ENCODE results near the gene ZNF318.

ZNF318 gene

GRCh38 chr6:43295456-43295855 lies 74.0 kb downstream of the ZNF318 start:
- Histone ChIP-seq H3K27me3 (ENCODE audit: control insufficient read depth in 1 of 2, insufficient read depth in 2 of 2, low read length in 2 of 2) (no peaks in the 10 kb centered on the region), H3K9me3 (ENCODE audit: control insufficient read depth in 1 of 2, low read length in 2 of 2) (no peaks in the 10 kb centered on the region), H3K36me3 (ENCODE audit: control insufficient read depth in 1 of 2, insufficient read depth in 2 of 2, low read length in 2 of 2) (no peaks in the 10 kb centered on the region), H3K4me1 (ENCODE audit: control insufficient read depth in 1 of 2, insufficient read depth in 2 of 2, low read length in 2 of 2) (peaks cover 20 to 40% of the 10 kb centered on the region in 2 donors), H3K9ac (ENCODE audit: low read depth in 1 of 2, low read length in 2 of 2) (no peak overlapping the region), H3K27ac (ENCODE audit: low read depth, low read length) (no peak overlapping the region), H3K4me3 (ENCODE audit: low read depth in 1 of 2, low read length in 2 of 2) (no peak overlapping the region)

DNA sequence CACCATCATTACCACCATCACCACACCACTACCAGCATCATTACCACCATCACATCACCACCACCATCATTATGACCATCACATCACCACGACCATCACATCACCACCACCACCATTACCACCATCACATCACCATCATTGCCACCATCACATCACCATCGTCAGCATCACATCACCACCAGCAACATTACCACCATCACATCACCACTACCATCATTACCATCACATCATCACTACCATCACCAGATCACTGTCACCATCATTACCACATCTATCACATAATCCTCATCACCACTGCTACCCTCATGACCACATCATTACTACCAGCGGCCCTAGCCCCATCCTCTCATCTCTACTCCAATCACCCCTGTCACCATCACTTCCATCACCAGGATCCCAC lies 74.9 kb downstream of the ZNF318 start:
- H3K36me3 ChIP-seq (ENCODE audit: control insufficient read depth in 1 of 2, insufficient read depth in 2 of 2, low read length in 2 of 2) = no peaks in the 10 kb centered on the region
- H3K9me3 ChIP-seq (ENCODE audit: control insufficient read depth in 1 of 2, low read length in 2 of 2) = no peaks in the 10 kb centered on the region
- H3K9ac ChIP-seq (ENCODE audit: low read depth in 1 of 2, low read length in 2 of 2) = no peak overlapping the region
- no peak overlapping the region for H3K4me3 ChIP-seq (ENCODE audit: low read depth in 1 of 2, low read length in 2 of 2)
- peaks cover 20 to 44% of the 10 kb centered on the region in 2 donors for H3K4me1 ChIP-seq (ENCODE audit: control insufficient read depth in 1 of 2, insufficient read depth in 2 of 2, low read length in 2 of 2)
- no peaks in the 10 kb centered on the region for H3K27me3 ChIP-seq (ENCODE audit: control insufficient read depth in 1 of 2, insufficient read depth in 2 of 2, low read length in 2 of 2)
- H3K27ac ChIP-seq (ENCODE audit: low read depth, low read length) = no peak overlapping the region

GRCh38 chr6:43293698-43294097 lies 75.7 kb downstream of the ZNF318 start:
- Histone ChIP-seq H3K9ac (ENCODE audit: low read depth in 1 of 2, low read length in 2 of 2) (no peak overlapping the region), H3K4me3 (ENCODE audit: low read depth in 1 of 2, low read length in 2 of 2) (no peak overlapping the region), H3K27ac (ENCODE audit: low read depth, low read length) (no peak overlapping the region), H3K4me1 (ENCODE audit: control insufficient read depth in 1 of 2, insufficient read depth in 2 of 2, low read length in 2 of 2) (peaks cover 20 to 38% of the 10 kb centered on the region in 2 donors), H3K36me3 (ENCODE audit: control insufficient read depth in 1 of 2, insufficient read depth in 2 of 2, low read length in 2 of 2) (no peaks in the 10 kb centered on the region), H3K9me3 (ENCODE audit: control insufficient read depth in 1 of 2, low read length in 2 of 2) (no peaks in the 10 kb centered on the region), H3K27me3 (ENCODE audit: control insufficient read depth in 1 of 2, insufficient read depth in 2 of 2, low read length in 2 of 2) (no peaks in the 10 kb centered on the region)

- no peaks in the 10 kb centered on the region for H3K36me3 ChIP-seq (ENCODE audit: control insufficient read depth in 1 of 2, insufficient read depth in 2 of 2, low read length in 2 of 2)
- peaks cover 18 to 36% of the 10 kb centered on the region in 2 donors for H3K4me1 ChIP-seq (ENCODE audit: control insufficient read depth in 1 of 2, insufficient read depth in 2 of 2, low read length in 2 of 2)
- no peak overlapping the region for H3K9ac ChIP-seq (ENCODE audit: low read depth in 1 of 2, low read length in 2 of 2)
- no peak overlapping the region for H3K4me3 ChIP-seq (ENCODE audit: low read depth in 1 of 2, low read length in 2 of 2)
- no peak overlapping the region for H3K27ac ChIP-seq (ENCODE audit: low read depth, low read length)
- no peaks in the 10 kb centered on the region for H3K27me3 ChIP-seq (ENCODE audit: control insufficient read depth in 1 of 2, insufficient read depth in 2 of 2, low read length in 2 of 2)
- no peaks in the 10 kb centered on the region for H3K9me3 ChIP-seq (ENCODE audit: control insufficient read depth in 1 of 2, low read length in 2 of 2)
Measured at GRCh38 chr6:43292763-43293318, 76.6 kb downstream of the ZNF318 start.

- H3K36me3 ChIP-seq (ENCODE audit: control insufficient read depth in 1 of 2, insufficient read depth in 2 of 2, low read length in 2 of 2) = no peaks in the 10 kb centered on the region
- H3K27me3 ChIP-seq (ENCODE audit: control insufficient read depth in 1 of 2, insufficient read depth in 2 of 2, low read length in 2 of 2) = no peaks in the 10 kb centered on the region
- H3K4me3 ChIP-seq (ENCODE audit: low read depth in 1 of 2, low read length in 2 of 2) = no peak overlapping the region
- no peak overlapping the region for H3K27ac ChIP-seq (ENCODE audit: low read depth, low read length)
- H3K4me1 ChIP-seq (ENCODE audit: control insufficient read depth in 1 of 2, insufficient read depth in 2 of 2, low read length in 2 of 2) = peaks cover 19 to 36% of the 10 kb centered on the region in 2 donors
- no peak overlapping the region for H3K9ac ChIP-seq (ENCODE audit: low read depth in 1 of 2, low read length in 2 of 2)
- no peaks in the 10 kb centered on the region for H3K9me3 ChIP-seq (ENCODE audit: control insufficient read depth in 1 of 2, low read length in 2 of 2)
Measured at GRCh38 chr6:43292341-43292740, 77.1 kb downstream of the ZNF318 start.

- H3K9me3 ChIP-seq (ENCODE audit: control insufficient read depth in 1 of 2, low read length in 2 of 2) = no peaks in the 10 kb centered on the region
- no peak overlapping the region for H3K4me3 ChIP-seq (ENCODE audit: low read depth in 1 of 2, low read length in 2 of 2)
- no peak overlapping the region for H3K27ac ChIP-seq (ENCODE audit: low read depth, low read length)
- no peak overlapping the region for H3K9ac ChIP-seq (ENCODE audit: low read depth in 1 of 2, low read length in 2 of 2)
- H3K4me1 ChIP-seq (ENCODE audit: control insufficient read depth in 1 of 2, insufficient read depth in 2 of 2, low read length in 2 of 2) = peaks cover 19 to 34% of the 10 kb centered on the region in 2 donors
- no peaks in the 10 kb centered on the region for H3K36me3 ChIP-seq (ENCODE audit: control insufficient read depth in 1 of 2, insufficient read depth in 2 of 2, low read length in 2 of 2)
- no peaks in the 10 kb centered on the region for H3K27me3 ChIP-seq (ENCODE audit: control insufficient read depth in 1 of 2, insufficient read depth in 2 of 2, low read length in 2 of 2)
Measured at GRCh38 chr6:43291708-43292107, 77.7 kb downstream of the ZNF318 start.

DNA sequence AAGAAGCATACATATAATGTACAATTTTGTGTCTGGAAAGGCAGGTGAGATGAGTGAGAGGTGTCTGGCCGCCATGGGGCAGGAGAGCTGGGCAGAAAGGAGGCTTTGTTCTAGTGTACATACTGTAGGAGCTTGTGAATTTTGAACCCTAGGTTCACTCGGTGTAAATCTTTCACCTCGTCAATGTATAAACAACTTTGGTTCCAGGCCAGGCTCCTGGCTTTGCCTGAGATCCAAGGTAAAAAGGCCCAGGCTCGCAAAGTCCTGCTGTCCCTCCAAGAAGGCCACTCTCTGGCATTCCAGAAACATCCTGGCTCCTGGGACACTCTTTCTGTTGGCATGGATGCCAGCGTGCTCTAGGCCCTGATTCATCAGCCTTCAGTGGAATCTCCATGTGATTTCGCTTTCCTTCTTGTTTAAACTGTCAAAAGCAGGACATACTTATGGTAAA lies 78.5 kb downstream of the ZNF318 start:
- Histone ChIP-seq H3K9me3 (ENCODE audit: control insufficient read depth in 1 of 2, low read length in 2 of 2) (no peaks in the 10 kb centered on the region), H3K36me3 (ENCODE audit: control insufficient read depth in 1 of 2, insufficient read depth in 2 of 2, low read length in 2 of 2) (no peaks in the 10 kb centered on the region), H3K4me1 (ENCODE audit: control insufficient read depth in 1 of 2, insufficient read depth in 2 of 2, low read length in 2 of 2) (peaks cover 21 to 34% of the 10 kb centered on the region in 2 donors), H3K9ac (ENCODE audit: low read depth in 1 of 2, low read length in 2 of 2) (no peak overlapping the region), H3K4me3 (ENCODE audit: low read depth in 1 of 2, low read length in 2 of 2) (no peak overlapping the region), H3K27me3 (ENCODE audit: control insufficient read depth in 1 of 2, insufficient read depth in 2 of 2, low read length in 2 of 2) (no peaks in the 10 kb centered on the region), H3K27ac (ENCODE audit: low read depth, low read length) (no peak overlapping the region)

GRCh38 chr6:43290339-43290904 lies 79.0 kb downstream of the ZNF318 start:
- Histone ChIP-seq H3K9me3 (ENCODE audit: control insufficient read depth in 1 of 2, low read length in 2 of 2) (no peaks in the 10 kb centered on the region), H3K36me3 (ENCODE audit: control insufficient read depth in 1 of 2, insufficient read depth in 2 of 2, low read length in 2 of 2) (no peaks in the 10 kb centered on the region), H3K9ac (ENCODE audit: low read depth in 1 of 2, low read length in 2 of 2) (no peak overlapping the region), H3K4me3 (ENCODE audit: low read depth in 1 of 2, low read length in 2 of 2) (no peak overlapping the region), H3K4me1 (ENCODE audit: control insufficient read depth in 1 of 2, insufficient read depth in 2 of 2, low read length in 2 of 2) (peaks cover 26 to 34% of the 10 kb centered on the region in 2 donors), H3K27me3 (ENCODE audit: control insufficient read depth in 1 of 2, insufficient read depth in 2 of 2, low read length in 2 of 2) (no peaks in the 10 kb centered on the region), H3K27ac (ENCODE audit: low read depth, low read length) (no peak overlapping the region)

DNA sequence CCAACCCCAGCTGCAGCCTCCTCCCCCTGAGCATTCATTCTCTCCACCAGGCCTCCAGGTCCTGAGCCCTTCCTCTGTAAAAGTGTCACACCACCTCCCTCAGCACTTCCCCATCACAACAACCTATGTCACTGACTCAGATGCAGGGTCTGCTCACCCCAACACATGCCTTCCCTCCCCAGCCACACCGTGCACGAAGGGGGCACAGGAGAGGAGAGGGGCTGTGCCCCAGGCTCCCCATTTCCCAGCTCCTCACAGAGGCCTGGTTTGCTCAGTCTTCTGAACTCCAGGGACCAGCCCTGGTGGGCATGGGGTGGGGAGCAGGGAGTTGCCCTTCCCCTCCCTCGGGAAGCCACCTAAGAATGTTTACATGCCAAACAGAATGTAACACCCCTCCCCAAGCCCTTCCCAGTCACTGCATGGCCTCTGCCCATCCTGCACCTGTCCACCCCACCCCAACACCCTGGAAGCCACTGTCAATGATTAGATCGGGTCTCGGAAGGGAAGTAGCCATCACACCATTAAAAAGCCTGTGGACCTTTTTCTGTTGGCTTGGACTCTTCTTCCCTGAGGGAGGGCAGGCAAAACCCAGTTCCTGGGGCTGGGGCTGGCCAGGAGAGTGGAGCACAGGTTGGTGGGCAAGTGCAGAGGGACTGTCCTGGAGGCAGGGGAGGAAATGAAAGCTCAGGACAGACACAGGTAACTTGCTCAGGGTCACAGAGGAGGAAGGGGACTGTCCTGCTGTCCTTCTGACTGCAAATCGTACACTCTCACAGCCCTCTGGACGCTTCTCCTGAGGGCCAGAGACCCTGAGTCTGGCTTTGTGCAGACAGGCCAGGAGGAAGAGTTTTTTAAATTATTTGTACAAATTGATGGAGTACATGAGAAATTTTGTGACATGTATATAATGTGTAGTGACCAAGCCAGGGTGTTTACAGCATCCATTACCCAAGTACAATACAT lies 81.4 kb downstream of the ZNF318 start:
- Histone ChIP-seq H3K9ac (ENCODE audit: low read depth in 1 of 2, low read length in 2 of 2) (no peak overlapping the region), H3K4me1 (ENCODE audit: control insufficient read depth in 1 of 2, insufficient read depth in 2 of 2, low read length in 2 of 2) (peaks cover 29 to 34% of the 10 kb centered on the region in 2 donors), H3K4me3 (ENCODE audit: low read depth in 1 of 2, low read length in 2 of 2) (no peak overlapping the region), H3K27me3 (ENCODE audit: control insufficient read depth in 1 of 2, insufficient read depth in 2 of 2, low read length in 2 of 2) (no peaks in the 10 kb centered on the region), H3K9me3 (ENCODE audit: control insufficient read depth in 1 of 2, low read length in 2 of 2) (no peaks in the 10 kb centered on the region), H3K27ac (ENCODE audit: low read depth, low read length) (no peak overlapping the region), H3K36me3 (ENCODE audit: control insufficient read depth in 1 of 2, insufficient read depth in 2 of 2, low read length in 2 of 2) (no peaks in the 10 kb centered on the region)
